Measurements from ENCODE around the gene RBM8A.

GRCh38 chr1:145962157-145963102, 35.1 kb upstream of the RBM8A start:
- TF ChIP-seq CTCF (tag by site-specific recombination; IDR thresholded peaks at IDR 0.05) (no peak), IKZF3 (tag by site-specific recombination; IDR thresholded peaks at IDR 0.05) (no peak; the same call in 1 of the 2 replicates), ZNF785 (tag by site-specific recombination; IDR thresholded peaks at IDR 0.05) (no peak), ZNF280D (tag by site-specific recombination; IDR thresholded peaks at IDR 0.05) (no peak), ZNF274 (IDR thresholded peaks at IDR 0.05; ENCODE audit: low read length) (no peak), ZNF274 (tag by site-specific recombination; IDR thresholded peaks at IDR 0.05; ENCODE audit: borderline replicate concordance) (no peak), YY1 (tag by site-specific recombination; IDR thresholded peaks at IDR 0.05) (no peak), ZSCAN5A (tag by site-specific recombination; IDR thresholded peaks at IDR 0.05) (no peak)
- TF ChIP-seq, protein P1, sequence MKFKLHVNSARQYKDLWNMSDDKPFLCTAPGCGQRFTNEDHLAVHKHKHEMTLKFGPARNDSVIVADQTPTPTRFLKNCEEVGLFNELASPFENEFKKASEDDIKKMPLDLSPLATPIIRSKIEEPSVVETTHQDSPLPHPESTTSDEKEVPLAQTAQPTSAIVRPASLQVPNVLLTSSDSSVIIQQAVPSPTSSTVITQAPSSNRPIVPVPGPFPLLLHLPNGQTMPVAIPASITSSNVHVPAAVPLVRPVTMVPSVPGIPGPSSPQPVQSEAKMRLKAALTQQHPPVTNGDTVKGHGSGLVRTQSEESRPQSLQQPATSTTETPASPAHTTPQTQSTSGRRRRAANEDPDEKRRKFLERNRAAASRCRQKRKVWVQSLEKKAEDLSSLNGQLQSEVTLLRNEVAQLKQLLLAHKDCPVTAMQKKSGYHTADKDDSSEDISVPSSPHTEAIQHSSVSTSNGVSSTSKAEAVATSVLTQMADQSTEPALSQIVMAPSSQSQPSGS (tag by site-specific recombination; IDR thresholded peaks at IDR 0.05; ENCODE audit: low read depth), result no peak
- TF ChIP-seq, protein P2, sequence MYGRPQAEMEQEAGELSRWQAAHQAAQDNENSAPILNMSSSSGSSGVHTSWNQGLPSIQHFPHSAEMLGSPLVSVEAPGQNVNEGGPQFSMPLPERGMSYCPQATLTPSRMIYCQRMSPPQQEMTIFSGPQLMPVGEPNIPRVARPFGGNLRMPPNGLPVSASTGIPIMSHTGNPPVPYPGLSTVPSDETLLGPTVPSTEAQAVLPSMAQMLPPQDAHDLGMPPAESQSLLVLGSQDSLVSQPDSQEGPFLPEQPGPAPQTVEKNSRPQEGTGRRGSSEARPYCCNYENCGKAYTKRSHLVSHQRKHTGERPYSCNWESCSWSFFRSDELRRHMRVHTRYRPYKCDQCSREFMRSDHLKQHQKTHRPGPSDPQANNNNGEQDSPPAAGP (tag by site-specific recombination; IDR thresholded peaks at IDR 0.05), result no peak
- TF ChIP-seq, protein P3, sequence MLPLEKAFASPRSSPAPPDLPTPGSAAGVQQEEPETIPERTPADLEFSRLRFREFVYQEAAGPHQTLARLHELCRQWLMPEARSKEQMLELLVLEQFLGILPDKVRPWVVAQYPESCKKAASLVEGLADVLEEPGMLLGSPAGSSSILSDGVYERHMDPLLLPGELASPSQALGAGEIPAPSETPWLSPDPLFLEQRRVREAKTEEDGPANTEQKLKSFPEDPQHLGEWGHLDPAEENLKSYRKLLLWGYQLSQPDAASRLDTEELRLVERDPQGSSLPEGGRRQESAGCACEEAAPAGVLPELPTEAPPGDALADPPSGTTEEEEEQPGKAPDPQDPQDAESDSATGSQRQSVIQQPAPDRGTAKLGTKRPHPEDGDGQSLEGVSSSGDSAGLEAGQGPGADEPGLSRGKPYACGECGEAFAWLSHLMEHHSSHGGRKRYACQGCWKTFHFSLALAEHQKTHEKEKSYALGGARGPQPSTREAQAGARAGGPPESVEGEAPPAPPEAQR (tag by site-specific recombination; IDR thresholded peaks at IDR 0.05), result no peak
